ENCODE data around the gene ADGB.

DNA sequence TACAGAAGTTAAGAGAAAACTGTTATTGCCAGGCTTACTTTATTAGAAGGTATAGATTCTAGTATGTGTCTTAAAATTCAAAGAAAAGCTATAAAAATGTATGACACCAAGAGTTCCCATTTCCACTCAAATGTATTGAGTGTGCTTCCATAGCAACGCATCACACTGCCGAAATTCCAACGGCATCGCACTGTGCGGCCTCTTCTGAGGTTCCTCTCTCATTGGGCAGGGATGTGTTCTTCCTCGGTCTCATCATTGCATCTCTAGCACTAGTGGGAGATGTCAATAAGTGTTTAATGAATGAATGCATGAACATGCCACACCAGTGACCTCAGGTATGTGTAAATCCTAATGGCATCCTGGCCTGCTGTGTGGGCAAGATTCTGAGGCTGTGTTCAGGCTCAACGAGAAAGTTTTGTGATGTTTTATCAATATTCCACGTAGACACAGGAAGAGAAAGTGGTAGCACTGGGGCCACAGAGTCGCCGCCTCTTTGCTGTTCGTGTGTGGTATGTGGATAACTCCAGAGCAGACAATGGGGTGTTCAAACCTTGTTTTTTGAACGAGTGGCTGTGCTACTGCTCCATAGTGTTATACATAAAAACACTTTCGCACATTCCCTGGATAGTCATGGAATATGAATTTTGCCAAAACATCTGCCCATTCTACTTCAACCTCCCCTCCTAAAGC is 171.6 kb downstream of the ADGB start:
- TF ChIP-seq POLR2A (IDR thresholded peaks at IDR 0.05; ENCODE audit: low read length) = no peak
- no peak for TF ChIP-seq GATA1 (IDR thresholded peaks at IDR 0.05; ENCODE audit: low read depth, low read length)

Measured in erythroblast (primary cell).